ENCODE data around the gene C11orf54.

DNA sequence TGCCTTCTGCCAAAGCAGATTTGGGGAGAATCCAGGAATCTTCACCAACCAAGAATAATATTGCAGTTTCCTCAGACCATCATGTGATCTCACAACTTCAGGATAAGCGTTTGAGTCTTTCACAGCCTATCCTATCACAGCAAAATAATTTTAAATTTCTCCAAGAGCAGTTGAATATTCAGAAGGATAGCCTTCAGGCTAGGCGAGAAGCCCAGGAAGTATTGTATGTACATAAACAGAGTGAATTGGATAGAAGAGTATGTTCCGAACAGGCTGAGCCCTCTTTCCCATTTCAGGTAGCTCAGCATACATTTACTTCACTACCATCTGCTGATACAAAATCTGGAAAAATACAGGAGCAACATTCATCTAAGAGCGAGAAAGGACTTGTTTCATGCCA lies 43.9 kb upstream of the C11orf54 start:
- TF ChIP-seq POLR2A (IDR thresholded peaks at IDR 0.05; ENCODE audit: low read depth, low read length): no peak
- no peak for TF ChIP-seq POLR2AphosphoS5 (IDR thresholded peaks at IDR 0.05; ENCODE audit: low read depth, low read length)

Measured in GM12892 (cell line).